G401 (cell line): ENCODE data around the gene MRGPRF. TPM values are rescaled to one million over a fixed set of nuclear protein-coding genes. Genes with fewer than 3 reads are reported as not detected.
"Not testable (repeated sequence)": the region's sequence is repeated elsewhere in the genome, so short reads cannot be mapped to it uniquely, and the experiment has no call there.

Experiments
- DNase-seq: peaks from one replicate; pipeline ENCODE4 v3.0.0-alpha.2; 2015; ENCODE audit warnings: low spot score
- in situ Hi-C: cut with HindIII; loops from 2 replicates; pipeline ENCODE4 v1.10.0; 2016; ENCODE audit warnings: low sequenced_read_pairs, mixed read lengths
- total RNA-seq: library from RNA; depleted of rRNA; stranded (reverse); fragments of >200 nt; shearing (Covaris generic); gene quantifications from 2 replicates; pipeline ENCODE4 v1.2.3, GENCODE V29; 2014

Gene MRGPRF
- total RNA-seq, 1 experiment from 2014 or later = not detected

GRCh38 chr11:69005631-69006368 is 7.2 kb downstream of the MRGPRF start:
- in situ Hi-C loops = no loop called here
- DNase-seq = no peak

GRCh38 chr11:69005183-69005630 is 7.8 kb downstream of the MRGPRF start:
- in situ Hi-C loops = no loop called here
- DNase-seq = no peak

GRCh38 chr11:69004411-69005182 is 8.4 kb downstream of the MRGPRF start:
- in situ Hi-C loops = no loop called here
- no peak for DNase-seq

- no peak for DNase-seq
- in situ Hi-C loops = no loop called here
Observed at GRCh38 chr11:69003866-69004367, 9.1 kb downstream of the MRGPRF start.

- DNase-seq = no peak
- in situ Hi-C loops = no loop called here
Observed at GRCh38 chr11:69003301-69003865, 9.7 kb downstream of the MRGPRF start.

GRCh38 chr11:69002570-69003231 is 10.3 kb downstream of the MRGPRF start:
- in situ Hi-C loops = no loop called here
- no peak for DNase-seq

- DNase-seq = no peak
- in situ Hi-C loops = no loop called here
Observed at GRCh38 chr11:69002110-69002569, 10.9 kb downstream of the MRGPRF start.

GRCh38 chr11:69001243-69002081 is 11.6 kb downstream of the MRGPRF start:
- in situ Hi-C loops = no loop called here
- DNase-seq = no peak

GRCh38 chr11:69000831-69001242 is 12.2 kb downstream of the MRGPRF start:
- in situ Hi-C loops = no loop called here
- no peak for DNase-seq

- DNase-seq = no peak
- in situ Hi-C loops = no loop called here
Observed at GRCh38 chr11:69000391-69000790, 12.7 kb downstream of the MRGPRF start.

- DNase-seq, in situ Hi-C loops: not testable (repeated sequence)
Observed at GRCh38 chr11:68999748-69000355, 13.2 kb downstream of the MRGPRF start.

- in situ Hi-C loops = no loop called here
- no peak for DNase-seq
Observed at GRCh38 chr11:68999093-68999747, 13.8 kb downstream of the MRGPRF start.

- in situ Hi-C loops = no loop called here
- peak; percentile 77 for DNase-seq
Observed at GRCh38 chr11:68998390-68998911, 14.6 kb downstream of the MRGPRF start.

- in situ Hi-C loops = no loop called here
- no peak for DNase-seq
Observed at GRCh38 chr11:68997995-68998348, 15.1 kb downstream of the MRGPRF start.

- in situ Hi-C loops = no loop called here
- DNase-seq = no peak
Observed at GRCh38 chr11:68997124-68997994, 15.7 kb downstream of the MRGPRF start.

- in situ Hi-C loops = no loop called here
- DNase-seq = no peak
Observed at GRCh38 chr11:68996376-68997123, 16.5 kb downstream of the MRGPRF start.
